Fibroblast of lung (primary cell): ENCODE data around the gene DOC2A. TPM values are rescaled to one million over a fixed set of nuclear protein-coding genes. Genes with fewer than 3 reads are reported as not detected.

Source experiments
- DNase-seq, 2 donors: peaks; one replicate each; pipeline versions ENCODE4 v3.0.0 to v3.0.0-alpha.2; 2010; ENCODE audit warnings: low read depth in 2 of 2
- H2AFZ ChIP-seq: 2 replicates; pipeline ENCODE4 v1.5.1; 2012; ENCODE audit warnings: low read length, control low read depth, inconsistent platforms
- H3K27ac ChIP-seq: 2 replicates; pipeline ENCODE4 v1.5.1; 2011; ENCODE audit warnings: low read length, control low read depth; ENCODE audit not compliant: insufficient read depth
- H3K27me3 ChIP-seq: 2 replicates; pipeline ENCODE4 v1.5.1; 2011; ENCODE audit warnings: mild to moderate bottlenecking, low read length; ENCODE audit not compliant: control insufficient read depth, insufficient read depth
- H3K36me3 ChIP-seq: 2 replicates; pipeline ENCODE4 v1.5.1; 2011; ENCODE audit warnings: low read length; ENCODE audit not compliant: control insufficient read depth, insufficient read depth
- H3K4me1 ChIP-seq: 2 replicates; pipeline ENCODE4 v1.5.1; 2011; ENCODE audit warnings: low read length; ENCODE audit not compliant: control insufficient read depth, insufficient read depth; ENCODE audit errors: extremely low read depth
- H3K4me2 ChIP-seq: 2 replicates; pipeline ENCODE4 v1.5.1; 2011; ENCODE audit warnings: low read length, control low read depth; ENCODE audit not compliant: insufficient read depth; ENCODE audit errors: extremely low read depth
- H3K4me3 ChIP-seq, 4 experiments: fragments of 200-600 bp in 1 of 4; sonication (generic) in 1 of 4; replicated peaks in 1 of 4; 2 replicates each; pipeline ENCODE4 v1.5.1; 2011 to 2016; ENCODE audit warnings: low read length in 4 of 4, low read depth in 3 of 4, mild to moderate bottlenecking in 3 of 4, control low read depth in 2 of 4, inconsistent platforms in 1 of 4, mixed read lengths in 1 of 4; ENCODE audit not compliant: insufficient read depth in 1 of 4; ENCODE audit errors: control extremely low read depth in 1 of 4
- H3K79me2 ChIP-seq: 2 replicates; pipeline ENCODE4 v1.5.1; 2012; ENCODE audit warnings: mild to moderate bottlenecking, low read length, inconsistent platforms; ENCODE audit not compliant: control insufficient read depth, insufficient read depth
- H3K9ac ChIP-seq: 2 replicates; pipeline ENCODE4 v1.5.1; 2011; ENCODE audit warnings: mild to moderate bottlenecking, low read length, control low read depth; ENCODE audit not compliant: insufficient read depth
- H3K9me3 ChIP-seq: 2 replicates; pipeline ENCODE4 v1.5.1; 2012; ENCODE audit warnings: low read depth, low read length; ENCODE audit not compliant: control insufficient read depth, insufficient read depth
- H4K20me1 ChIP-seq: 2 replicates; pipeline ENCODE4 v1.5.1; 2011; ENCODE audit warnings: low read length; ENCODE audit not compliant: control insufficient read depth, insufficient read depth; ENCODE audit errors: extremely low read depth
- CTCF ChIP-seq, 2 donors: IDR thresholded peaks in 1 of 2; conservative IDR thresholded peaks in 1 of 2; 1 replicate in 1 of 2; 2 replicates in 1 of 2; pipeline ENCODE4 v1.5.1; 2011 to 2012; ENCODE audit warnings: low read length in 2 of 2, control low read depth in 1 of 2, inconsistent platforms in 1 of 2, low read depth in 1 of 2, mild to moderate bottlenecking in 1 of 2
- EZH2 ChIP-seq: IDR thresholded peaks from 2 replicates; pipeline ENCODE4 v1.5.1; 2012; ENCODE audit warnings: low read length, control low read depth, mild to moderate bottlenecking; ENCODE audit errors: missing control alignments
- polyA plus RNA-seq, 2 donors: library from polyadenylated mRNA; depleted of rRNA in 1 of 2; stranded (reverse) in 1 of 2; unstranded in 1 of 2; fragments of >200 nt; gene quantifications; 2 replicates each; pipeline ENCODE4 v1.2.1, GENCODE V29; 2011 to 2012; ENCODE audit warnings: missing spikeins in 1 of 2
- total RNA-seq: library from RNA; depleted of rRNA; stranded (reverse); fragments of >200 nt; gene quantifications from 2 replicates; pipeline ENCODE4 v1.2.1, GENCODE V29; 2014

The DOC2A gene
- total and polyA plus RNA-seq, 2 donors (not counting 1 experiment from before 2014, with no cell fraction given) = 0.03 to 0.33 TPM

- Histone ChIP-seq H3K79me2 (peaks cover 3% of the 10 kb centered on the region), H3K27me3 (no peaks in the 10 kb centered on the region), H3K4me2 (no peak overlapping the region), H3K4me1 (peaks cover 5% of the 10 kb centered on the region), H3K9me3 (no peaks in the 10 kb centered on the region), H4K20me1 (no peaks in the 10 kb centered on the region), H3K36me3 (peaks cover 2% of the 10 kb centered on the region), H2AFZ (no peak overlapping the region), H3K9ac (no peak overlapping the region), H3K27ac (no peak overlapping the region), H3K4me3 (no peak overlapping the region)
- DNase-seq = peak in 1 of 2 donors; percentile 86
- TF ChIP-seq EZH2 = no peak
- no peak for TF ChIP-seq CTCF (conservative IDR thresholded peaks at IDR 0.05 in 1 of 2, IDR thresholded peaks at IDR 0.05 in 1 of 2; ENCODE audit: low read depth in 1 of 2, low read length in 2 of 2)
Observed at GRCh38 chr16:30051518-30051917, 40.7 kb upstream of the DOC2A start.

GRCh38 chr16:30049871-30050270 lies 39.0 kb upstream of the DOC2A start:
- no peak for DNase-seq

GRCh38 chr16:30046588-30046987 lies 35.8 kb upstream of the DOC2A start:
- Histone ChIP-seq H3K27ac (no peak overlapping the region), H3K27me3 (no peaks in the 10 kb centered on the region), H3K79me2 (no peaks in the 10 kb centered on the region), H3K9ac (no peak overlapping the region), H4K20me1 (no peaks in the 10 kb centered on the region), H3K4me3 (no peak overlapping the region), H3K4me1 (no peaks in the 10 kb centered on the region), H3K9me3 (no peaks in the 10 kb centered on the region), H2AFZ (no peak overlapping the region), H3K4me2 (no peak overlapping the region), H3K36me3 (no peaks in the 10 kb centered on the region)
- TF ChIP-seq CTCF (conservative IDR thresholded peaks at IDR 0.05 in 1 of 2, IDR thresholded peaks at IDR 0.05 in 1 of 2; ENCODE audit: low read depth in 1 of 2, low read length in 2 of 2) = no peak
- TF ChIP-seq EZH2 = no peak
- no peak for DNase-seq

More at GRCh38 chr16:30049871-30050270, 39.0 kb upstream of the DOC2A start:
- Histone ChIP-seq H3K79me2 (peaks cover 3% of the 10 kb centered on the region), H3K27ac (no peak overlapping the region), H3K9me3 (no peaks in the 10 kb centered on the region), H4K20me1 (no peaks in the 10 kb centered on the region), H3K9ac (no peak overlapping the region), H3K4me2 (no peak overlapping the region), H3K4me1 (peaks cover 5% of the 10 kb centered on the region), H3K36me3 (no peaks in the 10 kb centered on the region), H2AFZ (no peak overlapping the region), H3K27me3 (no peaks in the 10 kb centered on the region), H3K4me3 (no peak overlapping the region)
- TF ChIP-seq CTCF (conservative IDR thresholded peaks at IDR 0.05 in 1 of 2, IDR thresholded peaks at IDR 0.05 in 1 of 2; ENCODE audit: low read depth in 1 of 2, low read length in 2 of 2) = no peak
- TF ChIP-seq EZH2 = no peak
